GM18858 (cell line): ENCODE measurements around the gene SHROOM4.

ENCODE experiments used
- ATAC-seq: cut with Tn5 transposase; IDR thresholded peaks from one replicate; pipeline ENCODE4 v1.9.1; 2021; ENCODE audit not compliant: unreplicated experiment

The SHROOM4 gene

GRCh38 chrX:50622751-50623150, 191.2 kb downstream of the SHROOM4 start:
- ATAC-seq = no peak

GRCh38 chrX:50618788-50619558, 195.0 kb downstream of the SHROOM4 start:
- no peak for ATAC-seq

- ATAC-seq = no peak
Observed at GRCh38 chrX:50617183-50617582, 196.8 kb downstream of the SHROOM4 start.

- ATAC-seq = no peak
Observed at GRCh38 chrX:50615570-50616158, 198.3 kb downstream of the SHROOM4 start.

GRCh38 chrX:50614460-50614859, 199.5 kb downstream of the SHROOM4 start:
- no peak for ATAC-seq

- ATAC-seq = no peak
Observed at GRCh38 chrX:50613846-50614245, 200.1 kb downstream of the SHROOM4 start.

- no peak for ATAC-seq
Observed at GRCh38 chrX:50609796-50610195, 204.2 kb downstream of the SHROOM4 start.

GRCh38 chrX:50606300-50606950, 207.6 kb downstream of the SHROOM4 start:
- ATAC-seq = no peak

GRCh38 chrX:50596056-50596455, 217.9 kb downstream of the SHROOM4 start:
- ATAC-seq = no peak

- no peak for ATAC-seq
Observed at GRCh38 chrX:50594788-50595187, 219.2 kb downstream of the SHROOM4 start.

GRCh38 chrX:50586980-50587379, 227.0 kb downstream of the SHROOM4 start:
- ATAC-seq = no peak

- no peak for ATAC-seq
Observed at GRCh38 chrX:50586407-50586806, 227.6 kb downstream of the SHROOM4 start.

GRCh38 chrX:50581405-50581804, 232.6 kb downstream of the SHROOM4 start:
- no peak for ATAC-seq

GRCh38 chrX:50579955-50580354, 234.0 kb downstream of the SHROOM4 start:
- ATAC-seq = peak; percentile 49

GRCh38 chrX:50577326-50577725, 236.7 kb downstream of the SHROOM4 start:
- ATAC-seq = no peak

GRCh38 chrX:50567636-50568035, 246.4 kb downstream of the SHROOM4 start:
- no peak for ATAC-seq

GRCh38 chrX:50565718-50566117, 248.3 kb downstream of the SHROOM4 start:
- ATAC-seq = no peak
